Fibroblast of lung (primary cell): ENCODE data around the gene SUPT4H1. TPM values are rescaled to one million over a fixed set of nuclear protein-coding genes. Genes with fewer than 3 reads are reported as not detected.

Experiments used
- DNase-seq, 2 donors: peaks; one replicate each; pipeline versions ENCODE4 v3.0.0 to v3.0.0-alpha.2; 2010; ENCODE audit warnings: low read depth in 2 of 2
- H2AFZ ChIP-seq: 2 replicates; pipeline ENCODE4 v1.5.1; 2012; ENCODE audit warnings: low read length, control low read depth, inconsistent platforms
- H3K27ac ChIP-seq: 2 replicates; pipeline ENCODE4 v1.5.1; 2011; ENCODE audit warnings: low read length, control low read depth; ENCODE audit not compliant: insufficient read depth
- H3K27me3 ChIP-seq: 2 replicates; pipeline ENCODE4 v1.5.1; 2011; ENCODE audit warnings: mild to moderate bottlenecking, low read length; ENCODE audit not compliant: control insufficient read depth, insufficient read depth
- H3K36me3 ChIP-seq: 2 replicates; pipeline ENCODE4 v1.5.1; 2011; ENCODE audit warnings: low read length; ENCODE audit not compliant: control insufficient read depth, insufficient read depth
- H3K4me1 ChIP-seq: 2 replicates; pipeline ENCODE4 v1.5.1; 2011; ENCODE audit warnings: low read length; ENCODE audit not compliant: control insufficient read depth, insufficient read depth; ENCODE audit errors: extremely low read depth
- H3K4me2 ChIP-seq: 2 replicates; pipeline ENCODE4 v1.5.1; 2011; ENCODE audit warnings: low read length, control low read depth; ENCODE audit not compliant: insufficient read depth; ENCODE audit errors: extremely low read depth
- H3K4me3 ChIP-seq, 4 experiments: fragments of 200-600 bp in 1 of 4; sonication (generic) in 1 of 4; replicated peaks in 1 of 4; 2 replicates each; pipeline ENCODE4 v1.5.1; 2011 to 2016; ENCODE audit warnings: low read length in 4 of 4, low read depth in 3 of 4, mild to moderate bottlenecking in 3 of 4, control low read depth in 2 of 4, inconsistent platforms in 1 of 4, mixed read lengths in 1 of 4; ENCODE audit not compliant: insufficient read depth in 1 of 4; ENCODE audit errors: control extremely low read depth in 1 of 4
- H3K79me2 ChIP-seq: 2 replicates; pipeline ENCODE4 v1.5.1; 2012; ENCODE audit warnings: mild to moderate bottlenecking, low read length, inconsistent platforms; ENCODE audit not compliant: control insufficient read depth, insufficient read depth
- H3K9ac ChIP-seq: 2 replicates; pipeline ENCODE4 v1.5.1; 2011; ENCODE audit warnings: mild to moderate bottlenecking, low read length, control low read depth; ENCODE audit not compliant: insufficient read depth
- H3K9me3 ChIP-seq: 2 replicates; pipeline ENCODE4 v1.5.1; 2012; ENCODE audit warnings: low read depth, low read length; ENCODE audit not compliant: control insufficient read depth, insufficient read depth
- H4K20me1 ChIP-seq: 2 replicates; pipeline ENCODE4 v1.5.1; 2011; ENCODE audit warnings: low read length; ENCODE audit not compliant: control insufficient read depth, insufficient read depth; ENCODE audit errors: extremely low read depth
- CTCF ChIP-seq, 2 donors: IDR thresholded peaks in 1 of 2; conservative IDR thresholded peaks in 1 of 2; 1 replicate in 1 of 2; 2 replicates in 1 of 2; pipeline ENCODE4 v1.5.1; 2011 to 2012; ENCODE audit warnings: low read length in 2 of 2, control low read depth in 1 of 2, inconsistent platforms in 1 of 2, low read depth in 1 of 2, mild to moderate bottlenecking in 1 of 2
- EZH2 ChIP-seq: IDR thresholded peaks from 2 replicates; pipeline ENCODE4 v1.5.1; 2012; ENCODE audit warnings: low read length, control low read depth, mild to moderate bottlenecking; ENCODE audit errors: missing control alignments
- polyA plus RNA-seq, 2 donors: library from polyadenylated mRNA; depleted of rRNA in 1 of 2; stranded (reverse) in 1 of 2; unstranded in 1 of 2; fragments of >200 nt; gene quantifications; 2 replicates each; pipeline ENCODE4 v1.2.1, GENCODE V29; 2011 to 2012; ENCODE audit warnings: missing spikeins in 1 of 2
- total RNA-seq: library from RNA; depleted of rRNA; stranded (reverse); fragments of >200 nt; gene quantifications from 2 replicates; pipeline ENCODE4 v1.2.1, GENCODE V29; 2014

The SUPT4H1 gene
- total and polyA plus RNA-seq, 2 donors (not counting 1 experiment from before 2014, with no cell fraction given): 41.9 to 207 TPM

GRCh38 chr17:58396173-58396572, 44.2 kb upstream of the SUPT4H1 start:
- Histone ChIP-seq H3K4me2 (no peak overlapping the region), H3K4me3 (no peak overlapping the region), H4K20me1 (no peaks in the 10 kb centered on the region), H2AFZ (no peak overlapping the region), H3K9me3 (no peaks in the 10 kb centered on the region), H3K27ac (no peak overlapping the region), H3K9ac (no peak overlapping the region), H3K4me1 (no peaks in the 10 kb centered on the region), H3K36me3 (no peaks in the 10 kb centered on the region), H3K27me3 (no peaks in the 10 kb centered on the region), H3K79me2 (no peaks in the 10 kb centered on the region)
- DNase-seq: no peak
- no peak for TF ChIP-seq CTCF (conservative IDR thresholded peaks at IDR 0.05 in 1 of 2, IDR thresholded peaks at IDR 0.05 in 1 of 2; ENCODE audit: low read depth in 1 of 2, low read length in 2 of 2)
- TF ChIP-seq EZH2: no peak

- TF ChIP-seq EZH2: no peak
- no peak overlapping the region for H3K9ac ChIP-seq
- no peaks in the 10 kb centered on the region for H4K20me1 ChIP-seq
- no peak overlapping the region for H3K4me3 ChIP-seq
- H3K4me1 ChIP-seq: no peaks in the 10 kb centered on the region
- no peaks in the 10 kb centered on the region for H3K27me3 ChIP-seq
- H2AFZ ChIP-seq: no peak overlapping the region
- no peak overlapping the region for H3K4me2 ChIP-seq
- no peak for DNase-seq
- no peaks in the 10 kb centered on the region for H3K79me2 ChIP-seq
- H3K36me3 ChIP-seq: no peaks in the 10 kb centered on the region
- H3K9me3 ChIP-seq: no peaks in the 10 kb centered on the region
- no peak overlapping the region for H3K27ac ChIP-seq
These were observed 42.7 kb upstream of the SUPT4H1 start for GRCh38 chr17:58394534-58395223.

GRCh38 chr17:58391302-58391984, 39.4 kb upstream of the SUPT4H1 start:
- TF ChIP-seq CTCF (conservative IDR thresholded peaks at IDR 0.05 in 1 of 2, IDR thresholded peaks at IDR 0.05 in 1 of 2; ENCODE audit: low read depth in 1 of 2, low read length in 2 of 2): no peak
- no peak for TF ChIP-seq EZH2
- H3K4me1 ChIP-seq: no peaks in the 10 kb centered on the region
- no peaks in the 10 kb centered on the region for H3K79me2 ChIP-seq
- H3K27ac ChIP-seq: no peak overlapping the region
- H4K20me1 ChIP-seq: no peaks in the 10 kb centered on the region
- peak; percentile 9 to 33 for DNase-seq
- no peak overlapping the region for H2AFZ ChIP-seq
- H3K27me3 ChIP-seq: no peaks in the 10 kb centered on the region
- H3K36me3 ChIP-seq: no peaks in the 10 kb centered on the region
- H3K4me2 ChIP-seq: no peak overlapping the region
- H3K4me3 ChIP-seq: no peak overlapping the region
- no peaks in the 10 kb centered on the region for H3K9me3 ChIP-seq
- H3K9ac ChIP-seq: no peak overlapping the region
